Astrocyte (in vitro differentiated cells and primary cell): Measurements from ENCODE around the gene ARL4A. TPM values are rescaled to one million over a fixed set of nuclear protein-coding genes. Genes with fewer than 3 reads are reported as not detected.

Experiments used
- DNase-seq: peaks from one replicate; pipeline ENCODE4 v3.0.0-alpha.2; 2010; ENCODE audit warnings: low read depth
- FAIRE-seq: peaks from 2 replicates; lab custom pipeline; 2011; peaks lifted over from hg19 to GRCh38; lab: Jason Lieb, UNC
- H2AFZ ChIP-seq: 2 replicates; pipeline ENCODE4 v1.6.0; 2012; ENCODE audit warnings: low read depth, low read length, inconsistent platforms
- H3K27ac ChIP-seq: 2 replicates; pipeline ENCODE4 v1.5.1; 2011; ENCODE audit warnings: low read depth, low read length, inconsistent platforms
- H3K27me3 ChIP-seq: 2 replicates; pipeline ENCODE4 v1.6.0; 2011; ENCODE audit warnings: low read length, inconsistent platforms; ENCODE audit not compliant: insufficient read depth
- H3K36me3 ChIP-seq: 2 replicates; pipeline ENCODE4 v1.5.1; 2011; ENCODE audit warnings: low read length, inconsistent platforms; ENCODE audit not compliant: insufficient read depth
- H3K4me1 ChIP-seq: 2 replicates; pipeline ENCODE4 v1.5.1; 2011; ENCODE audit warnings: low read length, inconsistent platforms; ENCODE audit not compliant: insufficient read depth
- H3K4me2 ChIP-seq: 2 replicates; pipeline ENCODE4 v1.6.0; 2012; ENCODE audit warnings: low read length, inconsistent platforms
- H3K4me3 ChIP-seq: 2 replicates; pipeline ENCODE4 v1.5.1; 2011; ENCODE audit warnings: low read depth, mild to moderate bottlenecking, low read length, inconsistent platforms; ENCODE audit not compliant: insufficient read depth
- H3K79me2 ChIP-seq: 2 replicates; pipeline ENCODE4 v1.6.0; 2012; ENCODE audit warnings: mild to moderate bottlenecking, low read length, inconsistent platforms; ENCODE audit not compliant: insufficient read depth
- H3K9ac ChIP-seq: 2 replicates; pipeline ENCODE4 v1.6.0; 2012; ENCODE audit warnings: mild to moderate bottlenecking, low read length, inconsistent platforms
- H3K9me3 ChIP-seq: 2 replicates; pipeline ENCODE4 v1.5.1; 2012; ENCODE audit warnings: low read depth, mild to moderate bottlenecking, low read length, inconsistent platforms; ENCODE audit not compliant: insufficient read depth
- H4K20me1 ChIP-seq: 2 replicates; pipeline ENCODE4 v1.6.0; 2012; ENCODE audit warnings: low read length, inconsistent platforms; ENCODE audit not compliant: insufficient read depth
- H3K27ac Mint-ChIP-seq: one replicate; pipeline ENCODE4 v1.8.0; 2021; ENCODE audit warnings: mild to moderate bottlenecking, mixed read lengths; ENCODE audit not compliant: unreplicated experiment
- H3K27me3 Mint-ChIP-seq: one replicate; pipeline ENCODE4 v1.8.0; 2021; ENCODE audit warnings: low read depth, mixed read lengths; ENCODE audit not compliant: unreplicated experiment
- H3K36me3 Mint-ChIP-seq: one replicate; pipeline ENCODE4 v1.8.0; 2021; ENCODE audit warnings: low read depth, mixed read lengths; ENCODE audit not compliant: unreplicated experiment
- H3K4me1 Mint-ChIP-seq: one replicate; pipeline ENCODE4 v1.8.0; 2021; ENCODE audit warnings: low read depth, mixed read lengths; ENCODE audit not compliant: unreplicated experiment
- H3K4me3 Mint-ChIP-seq: one replicate; pipeline ENCODE4 v1.8.0; 2021; ENCODE audit warnings: mild to moderate bottlenecking, moderate library complexity, mixed read lengths; ENCODE audit not compliant: unreplicated experiment
- H3K9me3 Mint-ChIP-seq: one replicate; pipeline ENCODE4 v1.8.0; 2021; ENCODE audit warnings: mild to moderate bottlenecking, mixed read lengths; ENCODE audit not compliant: unreplicated experiment
- EZH2 ChIP-seq: IDR thresholded peaks from 2 replicates; pipeline ENCODE4 v1.6.1; 2012; ENCODE audit warnings: mild to moderate bottlenecking, low read length, inconsistent platforms; ENCODE audit not compliant: insufficient read depth
- total RNA-seq: library from RNA; stranded (reverse); gene quantifications from 2 replicates; pipeline ENCODE4 v1.2.1, GENCODE V29; 2021
- TF ChIP-seq, protein P1 (sequence below): IDR thresholded peaks from 2 replicates; pipeline ENCODE4 v1.5.1; 2011; ENCODE audit warnings: low read depth, mild to moderate bottlenecking, inconsistent platforms, low read length, moderate library complexity; ENCODE audit not compliant: insufficient read depth

ARL4A gene
- total RNA-seq, 1 donor from 2014 or later = 34.6 TPM

- no peaks in the 10 kb centered on the region for H3K27me3 ChIP-seq
- H2AFZ ChIP-seq = no peak overlapping the region
- H4K20me1 ChIP-seq = no peaks in the 10 kb centered on the region
- Mint-ChIP-seq H3K27ac (no peak overlapping the region), H3K36me3 (no peaks in the 10 kb centered on the region), H3K4me1 (peaks cover 32% of the 10 kb centered on the region), H3K9me3 (no peaks in the 10 kb centered on the region), H3K27me3 (no peaks in the 10 kb centered on the region), H3K4me3 (no peak overlapping the region)
- H3K4me1 ChIP-seq = peaks cover 11% of the 10 kb centered on the region
- no peak overlapping the region for H3K9ac ChIP-seq
- no peak for DNase-seq
- TF ChIP-seq, protein P1, sequence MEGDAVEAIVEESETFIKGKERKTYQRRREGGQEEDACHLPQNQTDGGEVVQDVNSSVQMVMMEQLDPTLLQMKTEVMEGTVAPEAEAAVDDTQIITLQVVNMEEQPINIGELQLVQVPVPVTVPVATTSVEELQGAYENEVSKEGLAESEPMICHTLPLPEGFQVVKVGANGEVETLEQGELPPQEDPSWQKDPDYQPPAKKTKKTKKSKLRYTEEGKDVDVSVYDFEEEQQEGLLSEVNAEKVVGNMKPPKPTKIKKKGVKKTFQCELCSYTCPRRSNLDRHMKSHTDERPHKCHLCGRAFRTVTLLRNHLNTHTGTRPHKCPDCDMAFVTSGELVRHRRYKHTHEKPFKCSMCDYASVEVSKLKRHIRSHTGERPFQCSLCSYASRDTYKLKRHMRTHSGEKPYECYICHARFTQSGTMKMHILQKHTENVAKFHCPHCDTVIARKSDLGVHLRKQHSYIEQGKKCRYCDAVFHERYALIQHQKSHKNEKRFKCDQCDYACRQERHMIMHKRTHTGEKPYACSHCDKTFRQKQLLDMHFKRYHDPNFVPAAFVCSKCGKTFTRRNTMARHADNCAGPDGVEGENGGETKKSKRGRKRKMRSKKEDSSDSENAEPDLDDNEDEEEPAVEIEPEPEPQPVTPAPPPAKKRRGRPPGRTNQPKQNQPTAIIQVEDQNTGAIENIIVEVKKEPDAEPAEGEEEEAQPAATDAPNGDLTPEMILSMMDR = no peak
- no peak for TF ChIP-seq EZH2
- H3K27ac ChIP-seq = no peak overlapping the region
- FAIRE-seq = no peak
- no peaks in the 10 kb centered on the region for H3K9me3 ChIP-seq
- H3K79me2 ChIP-seq = no peaks in the 10 kb centered on the region
- no peak overlapping the region for H3K4me2 ChIP-seq
- no peak overlapping the region for H3K4me3 ChIP-seq
- H3K36me3 ChIP-seq = no peaks in the 10 kb centered on the region
Measured at GRCh38 chr7:12712236-12712635, 24.8 kb downstream of the ARL4A start.

- H3K36me3 ChIP-seq = no peaks in the 10 kb centered on the region
- DNase-seq = no peak
- Mint-ChIP-seq H3K4me3 (no peak overlapping the region), H3K27ac (peak overlapping the region; percentile 6), H3K27me3 (no peaks in the 10 kb centered on the region), H3K36me3 (no peaks in the 10 kb centered on the region), H3K9me3 (no peaks in the 10 kb centered on the region), H3K4me1 (peaks cover 29% of the 10 kb centered on the region)
- peaks cover 12% of the 10 kb centered on the region for H3K4me1 ChIP-seq
- H3K9ac ChIP-seq = no peak overlapping the region
- no peak overlapping the region for H3K4me2 ChIP-seq
- H2AFZ ChIP-seq = peak overlapping the region; percentile 2
- no peak overlapping the region for H3K4me3 ChIP-seq
- no peak overlapping the region for H3K27ac ChIP-seq
- FAIRE-seq = no peak
- H4K20me1 ChIP-seq = no peaks in the 10 kb centered on the region
- TF ChIP-seq, protein P1 = no peak
- no peak for TF ChIP-seq EZH2
- H3K9me3 ChIP-seq = no peaks in the 10 kb centered on the region
- H3K27me3 ChIP-seq = no peaks in the 10 kb centered on the region
- no peaks in the 10 kb centered on the region for H3K79me2 ChIP-seq
Measured at GRCh38 chr7:12713625-12714378, 26.4 kb downstream of the ARL4A start.

- Histone ChIP-seq H2AFZ (no peak overlapping the region), H3K36me3 (no peaks in the 10 kb centered on the region), H3K9me3 (no peaks in the 10 kb centered on the region), H3K9ac (no peak overlapping the region), H3K27me3 (no peaks in the 10 kb centered on the region), H3K79me2 (no peaks in the 10 kb centered on the region), H4K20me1 (no peaks in the 10 kb centered on the region), H3K27ac (no peak overlapping the region), H3K4me1 (peaks cover 18% of the 10 kb centered on the region), H3K4me3 (no peak overlapping the region), H3K4me2 (no peak overlapping the region)
- Mint-ChIP-seq H3K4me1 (peaks cover 35% of the 10 kb centered on the region), H3K36me3 (no peaks in the 10 kb centered on the region), H3K4me3 (no peak overlapping the region), H3K27me3 (no peaks in the 10 kb centered on the region), H3K27ac (peak overlapping the region; percentile 56), H3K9me3 (no peaks in the 10 kb centered on the region)
- TF ChIP-seq EZH2 = no peak
- TF ChIP-seq, protein P1 = no peak
- FAIRE-seq (no peak), DNase-seq (no peak)
Measured at GRCh38 chr7:12714379-12714737, 26.9 kb downstream of the ARL4A start.
